DOHH2 (cell line): ENCODE measurements around the gene TRPM3.

ENCODE experiments used
- CTCF ChIP-seq: fragments of 200-600 bp; sonication (generic); IDR thresholded peaks from one replicate; pipeline ENCODE4 v1.5.1; 2014; ENCODE audit warnings: antibody characterized with exemption, mild to moderate bottlenecking, low read depth, low read length; ENCODE audit not compliant: poor library complexity, severe bottlenecking
- EZH2phosphoT487 ChIP-seq: fragments of 200-600 bp; sonication (generic); IDR thresholded peaks from 2 replicates; pipeline ENCODE4 v1.6.1; 2017; ENCODE audit warnings: borderline replicate concordance, mild to moderate bottlenecking, antibody characterized with exemption, low read length, moderate library complexity, mixed read lengths

- TF ChIP-seq CTCF (no peak), EZH2phosphoT487 (no peak)
Measured at GRCh38 chr9:70814597-70814996, 306.8 kb downstream of the TRPM3 start.
